ENCODE results near the gene C1orf56. TPM values are rescaled to one million over a fixed set of nuclear protein-coding genes. Genes with fewer than 3 reads are reported as not detected.

The C1orf56 gene
- total and polyA plus RNA-seq, 3 experiments from 2014 or later = 1.6 to 2.7 (median 2.3) TPM

GRCh38 chr1:151058692-151059091 lies 11.1 kb downstream of the C1orf56 start:
- Mint-ChIP-seq H3K4me3 (peak overlapping the region; percentile 95 to 100 (median 99)), H3K4me1 (peaks cover 51 to 65% (median 62%) of the 10 kb centered on the region in 3 donors), H3K27me3 (no peaks in the 10 kb centered on the region), H3K9me3 (no peaks in the 10 kb centered on the region), H3K27ac (peak overlapping the region; percentile 94 to 99 (median 98)), H3K36me3 (peaks cover 25 to 59% (median 27%) of the 10 kb centered on the region in 3 donors)
- H3K27me3 ChIP-seq (ENCODE audit: insufficient read depth, low read length, poor library complexity, severe bottlenecking) = no peaks in the 10 kb centered on the region
- DNase-seq = peak in 1 of 5 donors; percentile 20
- H3K4me1 ChIP-seq (ENCODE audit: insufficient read depth, low read length) = peaks cover 23% of the 10 kb centered on the region
- ChIA-PET POLR2A (interaction anchor here (0.6 to 8.1 kb wide), 6 partner anchors 10 to 98 kb away, joined by 3 to 88 read pairs (median 5); partner anchors contain the start of genes C1orf56 and TNFAIP8L2), CTCF (interaction anchor here (0.7 to 9.5 kb wide), 14 partner anchors 7 to 98 kb away, joined by 3 to 94 read pairs (median 6); partner anchors contain the start of genes BNIPL, C1orf56, GABPB2 and MINDY1)
- H3K27ac ChIP-seq (ENCODE audit: low read depth, low read length) = peak overlapping the region; percentile 98
- peak overlapping the region; percentile 92 for H3K4me3 ChIP-seq (ENCODE audit: low read length)
- peaks cover 30% of the 10 kb centered on the region for H3K36me3 ChIP-seq (ENCODE audit: insufficient read depth, low read length)
- H3K9me3 ChIP-seq (ENCODE audit: low read length) = no peaks in the 10 kb centered on the region

- H3K4me1 ChIP-seq (ENCODE audit: insufficient read depth, low read length) = peaks cover 16% of the 10 kb centered on the region
- ChIA-PET POLR2A (interaction anchor here (0.5 to 8.1 kb wide), 10 partner anchors 10 to 997 kb away, joined by 3 to 88 read pairs (median 4); partner anchors contain the start of genes C1orf56, TNFAIP8L2 and VPS72), CTCF (interaction anchor here (0.7 to 9.5 kb wide), 16 partner anchors 8 to 97 kb away, joined by 3 to 94 read pairs (median 5); partner anchors contain the start of genes BNIPL, C1orf56, GABPB2 and MINDY1)
- Mint-ChIP-seq H3K27ac (peak within 1 kb of the TSS; percentile 94 to 99 (median 98)), H3K4me1 (peaks cover 48 to 58% (median 58%) of the 10 kb centered on the region in 3 donors), H3K9me3 (no peaks in the 10 kb centered on the region), H3K4me3 (peak within 1 kb of the TSS; percentile 95 to 100 (median 99)), H3K27me3 (no peaks in the 10 kb centered on the region), H3K36me3 (peaks cover 24 to 52% (median 25%) of the 10 kb centered on the region in 3 donors)
- H3K4me3 ChIP-seq (ENCODE audit: low read length) = peak within 1 kb of the TSS; percentile 92
- DNase-seq = peak; percentile 78 to 90 (median 84)
- no peaks in the 10 kb centered on the region for H3K27me3 ChIP-seq (ENCODE audit: insufficient read depth, low read length, poor library complexity, severe bottlenecking)
- H3K9me3 ChIP-seq (ENCODE audit: low read length) = no peaks in the 10 kb centered on the region
- peak within 1 kb of the TSS; percentile 98 for H3K27ac ChIP-seq (ENCODE audit: low read depth, low read length)
- H3K36me3 ChIP-seq (ENCODE audit: insufficient read depth, low read length) = peaks cover 26% of the 10 kb centered on the region
Measured at GRCh38 chr1:151059109-151060006, 11.8 kb downstream of the C1orf56 start, which contains the start of gene CDC42SE1. Gene CDC42SE1, minus strand, starts transcription at chr1:151059622. Its CDS starts 3,892 bp downstream, at chr1:151055730.

GRCh38 chr1:151060007-151060656 lies 12.6 kb downstream of the C1orf56 start, which contains the start of gene MLLT11:
Gene MLLT11, plus strand, starts transcription at chr1:151060397. Its CDS starts 6,828 bp downstream, at chr1:151067225.
- Histone ChIP-seq H3K27me3 (ENCODE audit: insufficient read depth, low read length, poor library complexity, severe bottlenecking) (no peaks in the 10 kb centered on the region), H3K4me1 (ENCODE audit: insufficient read depth, low read length) (peaks cover 9% of the 10 kb centered on the region), H3K36me3 (ENCODE audit: insufficient read depth, low read length) (peaks cover 18% of the 10 kb centered on the region), H3K4me3 (ENCODE audit: low read length) (peak within 1 kb of the TSS; percentile 92), H3K27ac (ENCODE audit: low read depth, low read length) (peak within 1 kb of the TSS; percentile 98), H3K9me3 (ENCODE audit: low read length) (no peaks in the 10 kb centered on the region)
- no peaks in the 10 kb centered on the region for H3K9me3 Mint-ChIP-seq
- peak within 1 kb of the TSS; percentile 94 to 99 (median 98) for H3K27ac Mint-ChIP-seq
- H3K36me3 Mint-ChIP-seq = peaks cover 18 to 44% (median 20%) of the 10 kb centered on the region in 3 donors
- H3K4me3 Mint-ChIP-seq = peak within 1 kb of the TSS; percentile 95 to 100 (median 99)
- peak in 2 of 5 donors; percentile 31 to 56 for DNase-seq
- H3K4me1 Mint-ChIP-seq = peaks cover 40 to 51% (median 50%) of the 10 kb centered on the region in 3 donors
- POLR2A ChIA-PET = interaction anchor here (0.5 to 8.1 kb wide), 10 partner anchors 10 to 471 kb away, joined by 3 to 88 read pairs (median 4); partner anchors contain the start of genes C1orf56, TNFAIP8L2 and VPS72
- CTCF ChIA-PET = interaction anchor here (1.1 to 9.5 kb wide), 15 partner anchors 8 to 97 kb away, joined by 3 to 94 read pairs (median 6); partner anchors contain the start of genes BNIPL, C1orf56, GABPB2 and MINDY1
- no peaks in the 10 kb centered on the region for H3K27me3 Mint-ChIP-seq

GRCh38 chr1:151060657-151061421 lies 13.3 kb downstream of the C1orf56 start:
- DNase-seq = no peak
- Mint-ChIP-seq H3K36me3 (peaks cover 15 to 37% (median 16%) of the 10 kb centered on the region in 3 donors), H3K4me1 (peaks cover 33 to 43% (median 43%) of the 10 kb centered on the region in 3 donors), H3K27ac (peak overlapping the region; percentile 94 to 99 (median 98)), H3K27me3 (no peaks in the 10 kb centered on the region), H3K4me3 (peak overlapping the region; percentile 95 to 100 (median 99)), H3K9me3 (no peaks in the 10 kb centered on the region)
- CTCF ChIA-PET = interaction anchor here (0.6 to 9.5 kb wide), 11 partner anchors 7 to 65 kb away, joined by 3 to 94 read pairs (median 6); partner anchors contain the start of genes BNIPL, C1orf56 and GABPB2
- POLR2A ChIA-PET = interaction anchor here (0.5 to 8.1 kb wide), 2 partner anchors 12 to 471 kb away, joined by 4 to 88 read pairs; partner anchors contain the start of gene C1orf56
- Histone ChIP-seq H3K36me3 (ENCODE audit: insufficient read depth, low read length) (peaks cover 11% of the 10 kb centered on the region), H3K4me3 (ENCODE audit: low read length) (peak overlapping the region; percentile 92), H3K9me3 (ENCODE audit: low read length) (no peaks in the 10 kb centered on the region), H3K4me1 (ENCODE audit: insufficient read depth, low read length) (peaks cover 2% of the 10 kb centered on the region), H3K27me3 (ENCODE audit: insufficient read depth, low read length, poor library complexity, severe bottlenecking) (no peaks in the 10 kb centered on the region), H3K27ac (ENCODE audit: low read depth, low read length) (peak overlapping the region; percentile 98)

GRCh38 chr1:151061704-151062103 lies 14.2 kb downstream of the C1orf56 start:
- Histone ChIP-seq H3K27me3 (ENCODE audit: insufficient read depth, low read length, poor library complexity, severe bottlenecking) (no peaks in the 10 kb centered on the region), H3K27ac (ENCODE audit: low read depth, low read length) (peak overlapping the region; percentile 29), H3K4me1 (ENCODE audit: insufficient read depth, low read length) (no peaks in the 10 kb centered on the region), H3K4me3 (ENCODE audit: low read length) (no peak overlapping the region), H3K36me3 (ENCODE audit: insufficient read depth, low read length) (peaks cover 9% of the 10 kb centered on the region), H3K9me3 (ENCODE audit: low read length) (no peaks in the 10 kb centered on the region)
- Mint-ChIP-seq H3K27ac (peak overlapping the region in 2 of 8 donors; percentile 6 to 25), H3K9me3 (no peaks in the 10 kb centered on the region), H3K36me3 (peaks cover 9 to 29% (median 10%) of the 10 kb centered on the region in 3 donors), H3K4me3 (peak overlapping the region in 1 of 7 donors; percentile 44), H3K4me1 (peaks cover 24 to 35% (median 34%) of the 10 kb centered on the region in 3 donors), H3K27me3 (no peaks in the 10 kb centered on the region)
- ChIA-PET POLR2A (interaction anchor here (0.7 to 8.1 kb wide), 2 partner anchors 13 to 87 kb away, joined by 3 to 88 read pairs; partner anchors contain the start of gene C1orf56), CTCF (interaction anchor here (1.4 to 9.5 kb wide), 5 partner anchors 9 to 66 kb away, joined by 3 to 94 read pairs (median 52); partner anchors contain the start of genes C1orf56 and GABPB2)
- DNase-seq = no peak

GRCh38 chr1:151062741-151063371 lies 15.3 kb downstream of the C1orf56 start:
- no peak for DNase-seq
- peaks cover 18 to 25% (median 25%) of the 10 kb centered on the region in 3 donors for H3K4me1 Mint-ChIP-seq

More at GRCh38 chr1:151062741-151063371, 15.3 kb downstream of the C1orf56 start:
- H3K36me3 ChIP-seq (ENCODE audit: insufficient read depth, low read length) = peaks cover 9% of the 10 kb centered on the region
- Mint-ChIP-seq H3K9me3 (no peaks in the 10 kb centered on the region), H3K36me3 (peaks cover under 1 to 18% (median 3%) of the 10 kb centered on the region in 3 donors), H3K4me3 (peak overlapping the region in 2 of 7 donors; percentile 36 to 47), H3K27ac (peak overlapping the region in 2 of 8 donors; percentile 19 to 72), H3K27me3 (no peaks in the 10 kb centered on the region)
- ChIA-PET POLR2A (interaction anchor here (0.5 to 8.1 kb wide), 2 partner anchors 14 to 38 kb away, joined by 3 to 88 read pairs; partner anchors contain the start of gene C1orf56), CTCF (interaction anchor here (6.7 to 9.5 kb wide), 3 partner anchors 8 to 38 kb away, joined by 52 to 94 read pairs (median 74); partner anchors contain the start of genes C1orf56 and GABPB2)
- H3K27me3 ChIP-seq (ENCODE audit: insufficient read depth, low read length, poor library complexity, severe bottlenecking) = no peaks in the 10 kb centered on the region
- peak overlapping the region; percentile 54 for H3K27ac ChIP-seq (ENCODE audit: low read depth, low read length)
- H3K9me3 ChIP-seq (ENCODE audit: low read length) = no peaks in the 10 kb centered on the region
- H3K4me3 ChIP-seq (ENCODE audit: low read length) = no peak overlapping the region
- H3K4me1 ChIP-seq (ENCODE audit: insufficient read depth, low read length) = no peaks in the 10 kb centered on the region

Data from CD8-positive, alpha-beta memory T cell (primary cell).